SKM-1 treated with dmso at 0.1 percent for 144 hours (cell line): ENCODE measurements around the gene RNASE9.
"Not testable (repeated sequence)": the region's sequence is repeated elsewhere in the genome, so short reads cannot be mapped to it uniquely, and the experiment has no call there.

ENCODE experiments used
- DNase-seq: peaks from one replicate; lab custom pipeline; 2025; ENCODE audit not compliant: unreplicated experiment; lab: John Stamatoyannopoulos, UW

Gene RNASE9

DNA sequence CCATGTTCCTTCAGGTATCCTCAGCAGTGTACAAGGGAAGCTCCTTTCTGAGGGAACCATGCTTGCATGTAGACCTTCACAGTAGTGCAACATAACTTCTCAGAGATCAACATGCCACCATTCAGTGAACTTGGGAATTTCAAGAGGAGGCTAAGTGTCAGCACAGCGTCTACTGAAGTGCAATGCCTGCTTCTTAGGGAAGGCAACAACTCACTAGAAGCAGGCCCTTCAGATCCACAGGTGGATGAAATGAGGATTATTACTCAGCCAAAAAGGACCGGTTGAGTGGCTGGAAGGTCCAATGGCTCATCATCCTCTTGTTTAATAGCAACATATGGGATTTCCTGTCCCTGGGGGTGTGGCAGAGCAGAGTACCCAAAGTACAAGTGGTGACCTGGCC, 36.8 kb downstream of the RNASE9 start:
- DNase-seq: no peak

DNA sequence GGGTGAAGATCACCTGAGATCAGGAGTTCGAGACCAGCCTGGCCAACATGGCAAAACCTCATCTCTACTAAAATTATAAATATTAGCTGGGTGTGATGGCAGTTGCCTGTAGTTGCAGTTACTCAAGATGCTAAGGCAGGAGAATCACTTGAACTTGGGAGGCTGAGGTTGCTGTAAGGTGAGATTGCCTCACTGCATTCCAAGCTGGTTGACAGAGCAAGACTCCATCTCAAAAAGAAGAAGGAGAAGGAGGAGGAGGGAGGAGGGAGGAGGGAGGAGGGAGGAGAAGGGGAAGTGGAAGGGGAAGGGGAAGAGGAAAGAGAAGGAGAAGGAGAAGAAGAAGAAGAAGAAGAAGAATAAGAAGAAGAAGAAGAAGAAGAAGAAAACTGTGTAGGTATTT, 38.5 kb downstream of the RNASE9 start:
- peak; percentile 16 for DNase-seq

DNA sequence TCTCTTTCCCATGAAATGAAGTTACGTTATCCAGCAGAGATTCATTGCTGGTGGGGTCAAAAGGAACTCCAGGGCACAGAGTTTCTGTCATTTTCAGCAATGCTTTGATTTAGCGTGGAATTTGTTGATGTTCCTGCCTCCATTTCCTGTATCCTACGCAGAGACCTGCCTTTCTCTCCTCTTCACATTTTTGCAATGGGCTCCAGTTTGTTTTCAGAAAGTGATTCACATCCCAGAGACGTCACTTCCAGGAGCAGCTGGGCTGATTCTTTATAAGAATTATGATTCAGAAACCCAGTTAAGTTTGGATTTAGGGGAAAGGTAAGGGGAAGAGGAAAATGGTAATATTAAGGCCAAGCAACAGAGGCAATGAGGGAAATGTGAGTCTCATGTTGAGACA, 43.9 kb downstream of the RNASE9 start:
- DNase-seq: no peak

DNA sequence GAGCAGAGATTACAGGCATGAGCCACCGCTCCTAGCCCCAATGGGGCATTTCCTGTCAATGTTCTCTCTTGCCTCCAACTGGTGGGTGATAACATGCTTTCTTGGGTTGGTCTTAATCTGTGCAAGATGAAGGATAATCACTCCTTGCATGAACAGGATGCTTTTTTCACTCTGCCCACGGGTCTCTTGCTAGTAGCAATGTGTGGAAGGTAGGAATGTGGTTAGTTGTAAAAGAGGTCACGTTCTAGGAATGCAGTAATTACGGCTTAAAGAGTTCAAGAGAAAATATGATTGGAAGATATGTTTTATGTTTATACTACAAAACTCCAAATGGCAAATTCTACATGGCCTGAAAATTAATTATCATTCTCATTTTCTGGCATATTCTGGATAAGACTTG, 45.0 kb downstream of the RNASE9 start:
- no peak for DNase-seq

DNA sequence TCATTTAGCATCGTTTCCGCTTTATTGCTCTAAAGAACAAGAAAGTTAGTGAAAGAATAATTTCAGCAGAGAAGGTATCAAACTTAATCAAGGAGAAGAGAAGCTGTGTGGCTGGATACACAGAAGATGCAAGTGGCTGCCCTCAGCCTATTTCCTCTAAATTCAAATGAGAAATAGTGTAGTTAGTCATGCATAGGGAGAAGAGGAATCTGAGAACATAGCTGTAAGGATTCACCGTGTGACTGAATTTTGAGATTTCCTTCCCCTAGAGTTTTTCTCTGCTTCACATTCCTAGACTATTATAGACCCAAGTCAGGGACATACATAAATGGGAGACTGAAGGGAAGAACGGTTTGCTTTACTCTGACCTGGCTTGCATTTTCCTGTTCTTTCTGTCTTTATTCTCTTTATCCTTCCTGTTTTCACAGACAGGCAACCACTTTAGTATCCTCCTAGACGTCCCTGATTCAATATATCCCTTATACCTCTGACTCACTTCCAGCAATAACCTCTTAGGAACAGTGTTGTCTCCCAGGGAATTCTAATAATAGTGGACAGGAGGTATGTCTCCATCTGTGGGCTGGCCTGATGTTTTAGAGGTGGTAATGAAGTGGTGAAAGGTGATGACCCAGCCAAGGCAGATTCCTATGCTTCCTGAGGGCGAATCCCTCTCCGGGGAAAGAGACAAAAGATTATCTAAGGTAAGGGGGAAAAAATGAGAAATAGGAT, 48.5 kb downstream of the RNASE9 start:
- DNase-seq: no peak

DNA sequence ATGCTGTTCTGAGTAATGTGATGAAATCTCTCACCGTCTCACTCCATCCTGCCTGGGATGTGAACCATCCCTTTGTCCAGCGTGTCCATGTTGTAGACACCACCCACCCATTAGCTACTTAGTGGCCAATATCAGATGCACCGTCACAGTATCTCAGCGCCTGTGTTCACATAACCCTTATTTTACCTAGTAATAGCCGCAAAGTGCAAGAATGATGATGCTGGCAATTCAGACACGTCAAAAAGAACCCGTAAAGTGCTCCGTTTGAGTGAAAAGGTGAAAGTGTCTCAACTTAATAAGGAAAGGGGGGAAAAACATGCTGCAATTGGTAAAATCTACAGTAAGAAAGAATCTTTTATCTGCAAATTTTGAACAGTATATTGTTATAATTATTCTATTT, 52.5 kb downstream of the RNASE9 start:
- DNase-seq: no peak

DNA sequence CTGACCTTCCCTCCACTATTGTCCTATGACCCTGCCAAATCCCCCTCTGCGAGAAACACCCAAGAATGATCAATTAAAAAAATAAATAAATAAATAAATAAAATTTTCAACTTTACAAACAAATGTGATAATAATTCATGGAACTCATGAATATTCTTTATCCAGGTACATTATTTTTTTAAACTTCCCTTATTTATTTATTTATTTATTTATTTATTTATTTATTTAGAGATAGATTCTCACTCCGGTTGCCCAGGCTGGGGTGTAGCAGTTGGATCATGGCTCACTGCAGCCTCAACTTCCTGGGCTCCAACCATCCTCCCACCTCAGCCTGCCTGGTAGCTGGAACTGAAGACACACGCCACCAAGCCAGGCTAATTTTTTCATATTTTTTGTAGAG, 53.3 kb downstream of the RNASE9 start:
- not testable (repeated sequence) for DNase-seq

DNA sequence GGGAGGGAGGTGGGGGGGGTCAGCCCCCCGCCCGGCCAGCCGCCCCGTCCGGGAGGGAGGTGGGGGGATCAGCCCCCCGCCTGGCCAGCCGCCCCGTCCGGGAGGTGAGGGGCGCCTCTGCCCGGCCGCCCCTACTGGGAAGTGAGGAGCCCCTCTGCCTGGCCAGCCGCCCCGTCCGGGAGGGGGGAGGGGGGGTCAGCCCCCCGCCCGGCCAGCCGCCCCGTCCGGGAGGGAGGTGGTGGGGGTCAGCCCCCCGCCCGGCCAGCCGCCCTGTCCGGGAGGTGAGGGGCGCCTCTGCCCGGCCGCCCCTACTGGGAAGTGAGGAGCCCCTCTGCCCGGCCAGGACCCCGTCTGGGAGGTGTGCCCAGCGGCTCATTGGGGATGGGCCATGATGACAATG, 54.1 kb downstream of the RNASE9 start:
- not testable (repeated sequence) for DNase-seq

DNA sequence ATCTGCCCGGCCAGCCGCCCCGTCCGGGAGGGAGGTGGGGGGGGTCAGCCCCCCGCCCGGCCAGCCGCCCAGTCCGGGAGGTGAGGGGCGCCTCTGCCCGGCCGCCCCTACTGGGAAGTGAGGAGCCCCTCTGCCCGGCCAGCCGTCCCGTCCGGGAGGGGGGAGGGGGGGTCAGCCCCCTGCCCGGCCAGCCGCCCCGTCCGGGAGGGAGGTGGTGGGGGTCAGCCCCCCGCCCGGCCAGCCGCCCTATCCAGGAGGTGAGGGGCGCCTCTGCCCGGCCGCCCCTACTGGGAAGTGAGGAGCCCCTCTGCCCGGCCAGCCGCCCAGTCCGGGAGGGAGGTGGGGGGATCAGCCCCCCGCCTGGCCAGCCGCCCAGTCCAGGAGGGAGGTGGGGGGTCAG, 54.6 kb downstream of the RNASE9 start:
- DNase-seq: not testable (repeated sequence)
